Endothelial cell of umbilical vein (primary cell): ENCODE data around the gene IGF2BP1. TPM values are rescaled to one million over a fixed set of nuclear protein-coding genes. Genes with fewer than 3 reads are reported as not detected.

Source experiments
- BruUV-seq: library from RNA; stranded (reverse); fragments of 400-500 nt; replicated peaks from 2 replicates; lab custom pipeline; 2021; lab: Mats Ljungman, UMichigan
- CTCF ChIA-PET: fragments of 300-600, 350-600 bp; sonication (Branson Sonifier 250); formaldehyde crosslinking; loops from one replicate; lab custom pipeline; 2021; ENCODE audit warnings: antibody characterized with exemption, inconsistent platforms; lab: Charles Lee
- POLR2A ChIA-PET: fragments of 300-600, 350-600 bp; sonication (Branson Sonifier 250); formaldehyde crosslinking; loops from one replicate; lab custom pipeline; 2021; ENCODE audit warnings: antibody characterized with exemption, inconsistent platforms; lab: Charles Lee
- DNase-seq: peaks from one replicate; pipeline ENCODE4 v3.0.0-alpha.2; 2011; ENCODE audit warnings: low read depth, low spot score
- FAIRE-seq: peaks from 2 replicates; lab custom pipeline; 2011; peaks lifted over from hg19 to GRCh38; lab: Jason Lieb, UNC
- H2AFZ ChIP-seq: 2 replicates; pipeline ENCODE4 v1.6.0; 2012; ENCODE audit warnings: low read depth, low read length, control low read depth, inconsistent platforms
- H3K27ac ChIP-seq: 2 replicates; pipeline ENCODE4 v1.5.1; 2011; ENCODE audit warnings: low read depth, mild to moderate bottlenecking, control low read depth, low read length, moderate library complexity; ENCODE audit not compliant: insufficient read depth
- H3K27me3 ChIP-seq, 2 experiments: 2 replicates each; pipeline versions ENCODE4 v1.6.0 to v1.6.1; 2011; ENCODE audit warnings: low read length in 2 of 2, mixed read lengths in 1 of 2; ENCODE audit not compliant: control insufficient read depth in 2 of 2, insufficient read depth in 2 of 2
- H3K36me3 ChIP-seq, 2 experiments: 2 replicates in 1 of 2; 3 replicates in 1 of 2; pipeline ENCODE4 v1.5.1; 2011; ENCODE audit warnings: low read length in 2 of 2, mild to moderate bottlenecking in 1 of 2, moderate library complexity in 1 of 2; ENCODE audit not compliant: control insufficient read depth in 2 of 2, insufficient read depth in 2 of 2; ENCODE audit errors: extremely low read depth in 1 of 2
- H3K4me1 ChIP-seq: 3 replicates; pipeline ENCODE4 v1.5.1; 2011; ENCODE audit warnings: mild to moderate bottlenecking, low read length; ENCODE audit not compliant: control insufficient read depth, insufficient read depth; ENCODE audit errors: extremely low read depth
- H3K4me2 ChIP-seq: 2 replicates; pipeline ENCODE4 v1.6.1; 2011; ENCODE audit warnings: low read length, control low read depth, mixed read lengths; ENCODE audit not compliant: insufficient read depth
- H3K4me3 ChIP-seq, 3 experiments: fragments of 200-600 bp in 1 of 3; sonication (generic), shearing (Covaris generic) in 1 of 3; replicated peaks in 1 of 3; 2 replicates each; pipeline ENCODE4 v1.5.1; 2011 to 2016; ENCODE audit warnings: control low read depth in 3 of 3, low read length in 3 of 3, mild to moderate bottlenecking in 2 of 3, inconsistent platforms in 1 of 3, low read depth in 1 of 3, moderate library complexity in 1 of 3; ENCODE audit not compliant: insufficient read depth in 1 of 3
- H3K79me2 ChIP-seq: 2 replicates; pipeline ENCODE4 v1.6.0; 2012; ENCODE audit warnings: low read length, inconsistent platforms; ENCODE audit not compliant: control insufficient read depth, insufficient read depth
- H3K9ac ChIP-seq: replicated peaks from 2 replicates; pipeline ENCODE3; 2011; ENCODE audit warnings: low read length, control low read depth; ENCODE audit not compliant: insufficient read depth; ENCODE audit errors: extremely low read depth
- H3K9me1 ChIP-seq: replicated peaks from 3 replicates; pipeline ENCODE4 v1.6.0; 2011; ENCODE audit warnings: mild to moderate bottlenecking, low read length; ENCODE audit not compliant: control insufficient read depth, insufficient read depth; ENCODE audit errors: extremely low read depth
- H3K9me3 ChIP-seq: replicated peaks from 2 replicates; pipeline ENCODE4 v1.5.1; 2012; ENCODE audit warnings: low read length, inconsistent platforms; ENCODE audit not compliant: control insufficient read depth, insufficient read depth
- H4K20me1 ChIP-seq: replicated peaks from 2 replicates; pipeline ENCODE3; 2011; ENCODE audit warnings: mild to moderate bottlenecking, low read length; ENCODE audit not compliant: control insufficient read depth, insufficient read depth; ENCODE audit errors: extremely low read depth
- CTCF ChIP-seq, 2 donors: IDR thresholded peaks; 1 replicate in 1 of 2; 2 replicates in 1 of 2; pipeline ENCODE4 v1.5.1; 2011; ENCODE audit warnings: low read length in 2 of 2, mild to moderate bottlenecking in 2 of 2, moderate library complexity in 2 of 2, control low read depth in 1 of 2, inconsistent platforms in 1 of 2, low read depth in 1 of 2; ENCODE audit not compliant: insufficient read depth in 1 of 2; ENCODE audit errors: extremely low read depth in 1 of 2
- EZH2 ChIP-seq: IDR thresholded peaks from 2 replicates; pipeline ENCODE4 v1.6.1; 2012; ENCODE audit warnings: borderline replicate concordance, low read depth, mild to moderate bottlenecking, moderate library complexity, low read length, inconsistent platforms; ENCODE audit not compliant: severe bottlenecking
- FOS ChIP-seq: IDR thresholded peaks from 2 replicates; pipeline ENCODE4 v1.6.1; 2011; ENCODE audit warnings: mild to moderate bottlenecking, low read length, moderate library complexity, borderline replicate concordance; ENCODE audit not compliant: insufficient read depth
- GATA2 ChIP-seq: IDR thresholded peaks from 2 replicates; pipeline ENCODE4 v1.7.0; 2011; ENCODE audit warnings: low read depth, mild to moderate bottlenecking, moderate library complexity, mixed read lengths, low read length; ENCODE audit not compliant: insufficient read length, insufficient read depth
- JUN ChIP-seq: IDR thresholded peaks from 2 replicates; pipeline ENCODE4 v1.6.1; 2011; ENCODE audit warnings: borderline replicate concordance, low read depth; ENCODE audit not compliant: insufficient read length, insufficient read depth
- MAX ChIP-seq: IDR thresholded peaks from 2 replicates; pipeline ENCODE4 v1.6.1; 2011; ENCODE audit not compliant: insufficient read depth, insufficient read length
- MYC ChIP-seq: IDR thresholded peaks from one replicate; pipeline ENCODE4 v1.6.1; 2011; ENCODE audit warnings: mild to moderate bottlenecking, low read depth, low read length
- POLR2A ChIP-seq: IDR thresholded peaks from 2 replicates; pipeline ENCODE4 v1.6.1; 2012; ENCODE audit warnings: low read depth, mild to moderate bottlenecking, control low read depth, low read length
- POLR2AphosphoS5 ChIP-seq: IDR thresholded peaks from 2 replicates; pipeline ENCODE4 v1.6.1; 2012; ENCODE audit warnings: low read depth, mild to moderate bottlenecking, control low read depth, low read length, moderate library complexity; ENCODE audit not compliant: insufficient read depth
- dilution Hi-C: fragments of 300-500 bp; cut with MboI; formaldehyde crosslinking; loops from one replicate; pipeline ENCODE4 v1.15.0; 2019; ENCODE audit warnings: low sequenced_read_pairs; ENCODE audit not compliant: extremely low pct_ligation_motif_present
- intact Hi-C: fragments of 100-400 bp; cut with micrococcal nuclease; formaldehyde crosslinking; loops from one replicate; pipeline ENCODE4 v1.10.0; 2022
- polyA plus RNA-seq, 4 experiments: library from polyadenylated mRNA; depleted of rRNA in 3 of 4; stranded (reverse) in 3 of 4; unstranded in 1 of 4; fragments of >200 nt; gene quantifications; 2 replicates each; pipeline versions ENCODE4 v1.2.1 to v1.2.3, GENCODE V29; 2011 to 2012; ENCODE audit warnings: missing spikeins in 1 of 4
- total RNA-seq: library from RNA; stranded (reverse); gene quantifications from 2 replicates; pipeline ENCODE4 v1.2.3, GENCODE V29; 2021

The IGF2BP1 gene
- total and polyA plus RNA-seq, 2 donors (not counting 3 experiments of a cell fraction or from before 2014, with no cell fraction given): 9.5 to 99.5 TPM

GRCh38 chr17:48993951-48994350, 3.2 kb upstream of the IGF2BP1 start:
- dilution Hi-C loops (no loop called here), intact Hi-C loops (loop anchor here (2.0 kb wide), 1 partner anchor 21 kb away; no protein-coding TSS in a partner anchor)
- Histone ChIP-seq H3K9me3 (no peaks in the 10 kb centered on the region), H3K27me3 (peaks cover 33 to 60% of the 10 kb centered on the region in 2 experiments), H3K4me1 (peaks cover 12% of the 10 kb centered on the region), H3K9me1 (no peaks in the 10 kb centered on the region), H4K20me1 (no peaks in the 10 kb centered on the region), H3K27ac (no peak overlapping the region), H2AFZ (no peak overlapping the region), H3K4me2 (no peak overlapping the region), H3K4me3 (no peak overlapping the region), H3K79me2 (peaks cover 17% of the 10 kb centered on the region), H3K9ac (no peak overlapping the region), H3K36me3 (no peaks in the 10 kb centered on the region)
- FAIRE-seq (no peak), DNase-seq (peak; percentile 12)
- CTCF ChIA-PET: interaction anchor here (1.0 to 9.9 kb wide), 4 partner anchors 9 to 42 kb away, joined by 3 to 133 read pairs (median 6); no protein-coding TSS in a partner anchor
- POLR2A ChIA-PET: no interaction called here
- BruUV-seq: no TSS peak
- no peak for TF ChIP-seq MYC
- peak; percentile 30 for TF ChIP-seq EZH2

- DNase-seq (peak; percentile 25), FAIRE-seq (no peak)
- no peaks in the 10 kb centered on the region for H4K20me1 ChIP-seq
- peak overlapping the region; percentile 99 for H3K4me2 ChIP-seq
- no peaks in the 10 kb centered on the region for H3K36me3 ChIP-seq
- POLR2A ChIA-PET: no interaction called here
- no peak overlapping the region for H2AFZ ChIP-seq
- H3K27me3 ChIP-seq: peaks cover 33 to 59% of the 10 kb centered on the region in 2 experiments
- dilution Hi-C loops (no loop called here), intact Hi-C loops (loop anchor here (2.0 kb wide), 1 partner anchor 22 kb away; no protein-coding TSS in a partner anchor)
- no peak overlapping the region for H3K9ac ChIP-seq
- no TSS peak for BruUV-seq
- no peak overlapping the region for H3K27ac ChIP-seq
- peaks cover 12% of the 10 kb centered on the region for H3K4me1 ChIP-seq
- no peaks in the 10 kb centered on the region for H3K9me1 ChIP-seq
- no peak overlapping the region for H3K4me3 ChIP-seq
- no peaks in the 10 kb centered on the region for H3K9me3 ChIP-seq
- peaks cover 25% of the 10 kb centered on the region for H3K79me2 ChIP-seq
- TF ChIP-seq MYC: no peak
- no peak for TF ChIP-seq POLR2AphosphoS5
- no peak for TF ChIP-seq FOS
- no peak for TF ChIP-seq MAX
- TF ChIP-seq EZH2: no peak
- no peak for TF ChIP-seq POLR2A
- TF ChIP-seq GATA2: no peak
- no peak for TF ChIP-seq JUN
- no peak for TF ChIP-seq CTCF (IDR thresholded peaks at IDR 0.05; ENCODE audit: extremely low read depth in 1 of 2, insufficient read depth in 1 of 2, low read depth in 1 of 2, low read length in 2 of 2)
- CTCF ChIA-PET: interaction anchor here (0.7 to 9.9 kb wide), 7 partner anchors 9 to 41 kb away, joined by 3 to 133 read pairs (median 5); no protein-coding TSS in a partner anchor
These were observed 2.5 kb upstream of the IGF2BP1 start for GRCh38 chr17:48994549-48995303.
